GM21825 (cell line): ENCODE data around the gene KCNH6.

Experiments used
- ATAC-seq: cut with Tn5 transposase; IDR thresholded peaks from one replicate; pipeline ENCODE4 v1.9.1; 2021; ENCODE audit warnings: mild to moderate bottlenecking, moderate library complexity; ENCODE audit not compliant: unreplicated experiment

The KCNH6 gene

DNA sequence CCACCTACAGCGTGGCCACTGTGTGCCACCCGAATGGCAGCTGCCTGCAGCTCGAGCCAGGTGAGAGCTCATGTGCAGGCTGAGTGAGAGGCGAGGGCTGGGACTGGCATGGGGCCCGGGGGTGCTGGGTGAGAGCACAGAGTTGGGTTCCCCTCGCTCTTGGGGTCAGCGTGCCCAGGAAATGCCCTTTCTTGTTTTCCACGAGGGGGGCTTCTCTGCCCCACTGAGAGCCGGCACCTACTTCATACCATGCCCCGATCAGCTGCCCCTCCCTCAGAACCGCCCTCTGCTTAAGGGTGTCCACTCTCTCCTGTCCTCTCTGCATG is 36.2 kb upstream of the KCNH6 start:
- no peak for ATAC-seq

DNA sequence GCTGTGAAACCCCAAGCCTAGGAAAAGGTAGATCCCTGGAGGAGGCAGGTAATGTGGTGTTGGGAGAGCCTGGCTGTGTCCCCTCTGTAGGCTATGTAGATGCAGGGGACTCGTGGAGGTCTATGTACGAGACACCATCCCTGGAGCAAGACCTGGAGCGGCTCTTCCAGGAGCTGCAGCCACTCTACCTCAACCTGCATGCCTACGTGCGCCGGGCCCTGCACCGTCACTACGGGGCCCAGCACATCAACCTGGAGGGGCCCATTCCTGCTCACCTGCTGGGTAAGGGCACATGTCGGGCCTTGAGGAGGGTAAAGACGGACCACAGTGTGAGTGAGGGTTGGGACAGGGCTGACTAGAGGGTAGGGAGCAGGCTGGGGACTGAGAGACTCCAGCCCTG is 34.3 kb upstream of the KCNH6 start:
- no peak for ATAC-seq

GRCh38 chr17:63489291-63489690 is 33.9 kb upstream of the KCNH6 start:
- no peak for ATAC-seq

DNA sequence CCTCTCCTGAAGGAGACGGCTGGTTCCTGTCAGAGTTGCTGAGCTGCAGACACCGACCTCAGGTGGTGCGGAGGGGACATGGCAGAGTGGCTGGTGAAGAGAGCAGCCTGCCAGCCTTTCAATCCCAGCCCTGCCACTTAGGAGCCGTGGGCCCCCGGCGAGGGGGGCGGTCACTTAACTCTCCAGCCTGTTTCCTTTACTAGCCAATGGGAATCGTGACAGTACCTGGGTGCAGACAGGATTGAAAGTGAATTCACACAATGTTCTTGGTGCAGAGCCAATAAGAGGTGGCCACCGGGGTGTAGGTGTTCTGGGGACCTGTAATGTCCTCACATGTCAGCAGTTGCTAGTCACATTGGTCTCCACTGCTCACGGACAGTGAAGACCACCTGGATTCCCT is 32.8 kb upstream of the KCNH6 start:
- ATAC-seq = no peak

- ATAC-seq = no peak
Observed at GRCh38 chr17:63490858-63491400, 32.2 kb upstream of the KCNH6 start.

- no peak for ATAC-seq
Observed at GRCh38 chr17:63491413-63491812, 31.7 kb upstream of the KCNH6 start.

DNA sequence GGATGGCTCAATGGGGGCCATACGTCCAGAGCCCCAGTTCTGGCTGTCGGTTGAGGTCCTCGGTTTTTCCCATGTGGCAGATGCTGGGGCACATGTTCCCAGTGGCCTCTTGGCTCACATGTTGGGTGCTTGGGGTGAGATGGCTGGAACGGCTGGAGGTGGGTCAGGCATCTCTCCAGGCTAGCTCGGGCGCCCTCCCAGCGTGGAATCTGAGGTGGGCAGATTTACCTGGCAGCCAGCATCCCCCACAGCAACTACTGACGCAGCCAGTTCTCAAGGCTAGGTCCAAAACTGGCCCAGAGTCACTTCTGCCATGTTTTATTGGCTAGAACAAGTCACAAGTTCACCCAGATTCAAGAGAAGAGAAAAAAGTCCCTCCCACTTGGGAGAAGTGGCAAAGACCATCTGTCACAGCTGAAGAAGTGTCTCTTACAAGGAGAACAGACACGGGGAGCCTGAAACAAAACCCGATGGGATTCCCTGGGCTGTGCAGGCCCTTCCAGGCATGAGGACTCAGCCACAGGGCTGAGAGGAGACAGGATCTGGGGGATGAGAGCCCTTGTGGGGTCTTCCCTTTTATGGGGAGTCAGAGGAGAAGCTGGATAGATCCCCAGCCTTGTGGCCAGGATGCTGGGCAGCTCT is 31.1 kb upstream of the KCNH6 start:
- no peak for ATAC-seq

DNA sequence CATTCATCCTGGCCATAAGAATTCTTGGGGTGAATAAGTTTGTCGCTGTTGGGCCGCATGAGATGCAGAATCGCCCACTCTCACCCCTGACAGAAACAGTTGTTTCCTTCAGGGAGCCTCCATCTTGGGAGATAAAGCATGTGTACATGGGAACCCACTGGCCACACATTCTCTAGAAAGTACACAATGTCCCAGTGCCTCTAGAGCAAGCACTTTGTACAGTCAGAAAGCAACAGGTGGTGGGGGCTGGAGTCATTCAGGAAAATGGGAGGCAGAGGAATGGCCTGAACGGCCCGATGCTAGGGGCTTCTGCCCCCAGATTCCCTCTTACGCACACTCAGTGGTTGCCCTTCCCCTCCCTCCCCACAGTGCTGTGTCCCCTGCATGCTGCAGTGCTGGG is 30.2 kb upstream of the KCNH6 start:
- ATAC-seq = no peak

DNA sequence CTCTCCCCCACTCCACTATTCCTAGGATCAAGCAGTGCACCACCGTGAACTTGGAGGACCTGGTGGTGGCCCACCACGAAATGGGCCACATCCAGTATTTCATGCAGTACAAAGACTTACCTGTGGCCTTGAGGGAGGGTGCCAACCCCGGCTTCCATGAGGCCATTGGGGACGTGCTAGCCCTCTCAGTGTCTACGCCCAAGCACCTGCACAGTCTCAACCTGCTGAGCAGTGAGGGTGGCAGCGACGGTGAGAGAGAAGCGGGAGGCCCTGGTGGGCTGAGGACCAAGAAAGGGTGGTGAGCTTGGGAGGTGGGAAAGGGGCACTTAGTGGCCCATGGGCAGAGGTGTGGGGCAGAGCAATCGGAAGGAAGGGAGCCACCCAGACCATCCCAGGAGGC is 29.7 kb upstream of the KCNH6 start:
- ATAC-seq = no peak

GRCh38 chr17:63494300-63494928 is 28.7 kb upstream of the KCNH6 start:
- ATAC-seq = no peak

- ATAC-seq = no peak
Observed at GRCh38 chr17:63495491-63495890, 27.7 kb upstream of the KCNH6 start.

DNA sequence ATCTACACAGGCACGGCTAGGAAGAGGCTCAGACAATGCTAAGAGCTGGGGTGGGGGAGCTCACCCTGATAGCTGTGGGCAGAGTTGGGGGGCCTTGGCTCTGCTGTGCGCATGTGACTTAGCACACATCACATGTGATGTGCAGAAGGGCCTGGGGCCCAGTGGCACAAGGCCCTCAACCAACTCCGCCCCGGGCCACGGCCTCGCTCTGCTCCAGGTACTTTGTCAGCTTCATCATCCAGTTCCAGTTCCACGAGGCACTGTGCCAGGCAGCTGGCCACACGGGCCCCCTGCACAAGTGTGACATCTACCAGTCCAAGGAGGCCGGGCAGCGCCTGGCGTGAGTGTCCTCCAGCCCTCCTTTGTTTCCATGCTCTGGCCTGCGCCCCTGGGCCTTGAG is 27.0 kb upstream of the KCNH6 start:
- no peak for ATAC-seq

DNA sequence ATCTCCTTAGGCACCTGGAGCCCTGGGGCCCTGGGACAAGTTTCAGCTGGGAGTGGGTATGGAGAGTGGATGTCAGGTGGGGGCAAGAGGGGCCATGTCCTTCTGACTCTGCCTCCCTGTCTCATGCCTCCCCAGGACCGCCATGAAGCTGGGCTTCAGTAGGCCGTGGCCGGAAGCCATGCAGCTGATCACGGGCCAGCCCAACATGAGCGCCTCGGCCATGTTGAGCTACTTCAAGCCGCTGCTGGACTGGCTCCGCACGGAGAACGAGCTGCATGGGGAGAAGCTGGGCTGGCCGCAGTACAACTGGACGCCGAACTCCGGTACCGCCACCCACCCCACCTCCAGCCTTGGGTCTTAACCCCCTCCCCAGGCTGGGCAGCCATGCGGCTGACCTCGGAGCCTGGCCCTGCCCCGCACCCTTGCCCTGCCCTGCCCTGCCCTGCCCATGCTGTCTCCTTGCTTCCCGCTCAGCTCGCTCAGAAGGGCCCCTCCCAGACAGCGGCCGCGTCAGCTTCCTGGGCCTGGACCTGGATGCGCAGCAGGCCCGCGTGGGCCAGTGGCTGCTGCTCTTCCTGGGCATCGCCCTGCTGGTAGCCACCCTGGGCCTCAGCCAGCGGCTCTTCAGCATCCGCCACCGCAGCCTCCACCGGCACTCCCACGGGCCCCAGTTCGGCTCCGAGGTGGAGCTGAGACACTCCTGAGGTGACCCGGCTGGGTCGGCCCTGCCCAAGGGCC is 26.3 kb upstream of the KCNH6 start:
- no peak for ATAC-seq

- no peak for ATAC-seq
Observed at GRCh38 chr17:63497708-63498483, 25.3 kb upstream of the KCNH6 start.

DNA sequence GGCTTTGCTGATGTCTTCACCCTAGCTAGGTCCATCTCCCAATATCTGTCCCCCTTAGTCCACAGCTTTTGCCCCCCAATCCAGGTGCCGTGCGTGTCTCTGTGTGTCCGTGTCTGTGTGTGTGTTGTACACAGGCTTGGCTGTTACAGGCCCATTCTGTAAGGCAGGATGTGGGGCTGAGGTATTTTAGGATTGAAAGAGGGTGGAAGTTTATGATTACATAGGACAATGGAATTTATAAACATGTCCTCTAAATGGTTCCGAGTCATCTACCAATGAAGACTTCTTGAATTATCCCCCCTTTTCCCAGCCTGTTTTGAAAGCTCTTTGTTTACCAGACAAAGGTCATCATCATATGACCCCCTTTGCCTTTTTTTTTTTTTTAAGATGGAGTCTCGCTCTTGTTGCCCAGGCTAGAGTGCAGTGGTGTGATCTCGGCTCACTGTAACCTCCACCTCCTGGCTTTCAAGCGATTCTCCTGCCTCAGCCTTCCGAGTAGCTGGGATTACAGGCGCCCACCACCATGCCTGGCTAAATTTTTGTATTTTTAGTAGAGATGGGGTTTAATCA is 24.4 kb upstream of the KCNH6 start:
- ATAC-seq = no peak

- ATAC-seq = no peak
Observed at GRCh38 chr17:63500543-63501390, 22.4 kb upstream of the KCNH6 start.

GRCh38 chr17:63503341-63503705 is 19.8 kb upstream of the KCNH6 start:
- ATAC-seq = no peak

DNA sequence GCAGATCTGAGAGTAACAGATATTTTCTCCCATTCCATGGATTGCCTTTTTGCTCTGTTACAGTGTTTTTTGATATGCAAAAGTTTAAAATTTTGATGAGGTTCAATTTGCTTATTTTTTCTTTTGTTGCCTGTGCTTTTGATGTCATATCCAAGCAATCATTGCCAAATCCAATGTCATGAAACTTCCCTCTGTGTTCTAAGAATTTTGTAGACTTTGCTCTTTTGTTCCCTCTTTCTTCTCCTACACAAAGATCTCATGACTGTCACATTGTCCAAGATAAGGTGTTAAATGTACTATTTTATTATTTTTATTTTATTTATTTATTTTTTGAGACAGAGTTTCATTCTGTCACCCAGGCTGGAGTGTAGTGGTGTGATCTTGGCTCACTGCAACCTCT is 18.9 kb upstream of the KCNH6 start:
- ATAC-seq = no peak

DNA sequence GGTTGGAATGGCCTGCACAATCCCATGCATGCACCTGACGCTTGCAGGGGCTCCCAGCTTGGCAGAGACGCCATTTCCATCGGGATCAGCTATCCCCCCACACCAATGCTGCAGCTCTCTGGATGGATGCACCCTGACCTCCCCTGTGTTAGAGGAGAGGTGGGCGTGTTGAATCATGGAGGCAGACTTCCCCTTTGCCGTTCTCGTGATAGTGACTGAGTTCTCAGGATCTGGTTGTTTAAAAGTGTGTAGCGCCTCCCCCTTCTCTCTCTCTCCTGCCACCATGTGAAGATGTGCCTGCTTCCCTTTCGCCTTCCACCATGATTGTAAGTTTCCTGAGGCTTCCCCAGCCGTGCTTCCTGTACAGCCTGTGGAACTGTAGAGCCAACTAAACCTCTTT is 17.8 kb upstream of the KCNH6 start:
- ATAC-seq = no peak

DNA sequence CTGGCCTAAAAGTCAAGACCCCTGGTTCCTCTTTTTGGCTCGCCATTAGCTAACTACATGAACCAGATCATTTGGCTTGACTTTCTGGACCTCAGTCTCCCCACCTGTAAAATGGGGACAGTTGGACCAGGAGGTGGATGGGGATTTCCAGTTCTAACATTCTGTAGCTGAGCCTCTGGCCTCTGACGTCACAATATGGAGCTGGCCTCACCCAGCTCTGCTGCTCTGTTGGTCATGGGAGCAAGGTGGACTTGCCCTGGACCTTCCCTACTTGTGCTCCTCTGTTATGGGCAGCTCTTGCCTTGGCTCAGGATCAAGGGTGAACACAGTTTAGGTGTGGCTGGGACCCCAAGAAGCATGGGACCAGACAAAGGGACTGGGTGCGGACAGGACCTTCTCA is 16.5 kb upstream of the KCNH6 start:
- no peak for ATAC-seq
